GM19099 (cell line): ENCODE results near the gene MTHFD1.

Experiments used
- POLR2A ChIP-seq: IDR thresholded peaks from 3 replicates; pipeline ENCODE4 v1.6.1; 2011; ENCODE audit warnings: low read depth; ENCODE audit not compliant: insufficient read length; ENCODE audit errors: extremely low read depth

Gene MTHFD1

DNA sequence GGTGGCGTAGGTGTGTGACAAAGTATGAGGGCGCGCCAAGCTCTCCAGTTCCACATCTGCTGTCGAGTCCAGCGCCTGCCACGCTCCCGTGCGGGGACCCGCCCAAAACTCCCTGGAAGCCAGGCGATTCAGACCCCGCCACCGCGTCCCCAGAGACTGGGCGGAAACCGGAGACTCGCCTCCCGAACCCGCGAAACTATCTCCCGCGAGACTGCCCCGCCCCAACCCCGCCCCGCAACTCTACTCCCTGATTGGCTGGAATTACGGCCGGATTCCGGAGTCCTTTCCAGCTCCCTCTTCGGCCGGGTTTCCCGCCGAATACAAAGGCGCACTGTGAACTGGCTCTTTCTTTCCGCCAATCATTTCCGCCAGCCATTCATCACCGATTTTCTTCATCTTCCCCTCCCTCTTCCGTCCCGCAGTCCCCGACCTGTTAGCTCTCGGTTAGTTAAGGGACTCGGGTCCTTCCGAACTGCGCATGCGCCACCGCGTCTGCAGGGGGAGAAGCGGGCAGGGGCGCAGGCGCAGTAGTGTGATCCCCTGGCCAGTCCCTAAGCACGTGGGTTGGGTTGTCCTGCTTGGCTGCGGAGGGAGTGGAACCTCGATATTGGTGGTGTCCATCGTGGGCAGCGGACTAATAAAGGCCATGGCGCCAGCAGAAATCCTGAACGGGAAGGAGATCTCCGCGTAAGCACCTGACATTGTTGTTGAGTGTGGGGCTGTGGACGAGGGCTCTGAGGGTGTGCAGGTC, at the start of gene MTHFD1:
MTHFD1 (plus strand) TSS at position 572 of the 751 bp plus-strand sequence; CDS start at position 647, 75 bp downstream.
- TF ChIP-seq POLR2A: peak; percentile 80

DNA sequence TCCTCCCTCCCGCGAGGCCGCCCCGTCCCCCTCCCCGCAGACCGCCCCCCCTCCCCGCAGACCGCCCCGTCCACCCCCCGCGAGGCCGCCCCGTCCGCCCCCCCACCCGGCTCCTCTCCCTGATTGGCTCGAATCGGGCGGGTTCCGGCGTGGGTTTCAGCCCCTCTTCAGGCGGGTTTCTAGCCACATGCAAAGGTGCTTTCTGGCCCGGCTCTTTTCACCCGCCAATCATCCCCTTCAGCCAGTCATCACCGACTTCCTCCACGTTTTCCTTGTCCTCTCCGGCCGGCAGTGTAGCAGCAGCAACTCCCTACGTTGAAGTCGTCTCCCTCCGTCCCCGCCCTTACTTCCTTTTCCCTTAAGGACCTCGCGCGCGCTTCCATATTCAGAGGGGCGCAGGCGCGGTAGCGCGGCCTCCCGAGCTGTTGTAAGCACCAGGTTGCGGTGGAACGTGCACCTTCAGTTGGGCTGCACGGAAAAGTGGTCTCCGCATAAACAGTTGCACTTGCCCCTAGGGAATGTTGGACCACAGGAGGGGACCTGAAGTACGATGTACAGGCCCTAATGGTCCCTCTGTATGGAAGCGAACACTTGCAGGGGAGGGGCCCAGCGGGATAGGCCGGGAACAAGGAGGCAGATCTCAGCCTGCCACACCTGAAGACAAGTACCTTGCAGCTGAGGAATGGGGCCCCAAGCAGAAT, 49.4 kb upstream of the MTHFD1 start:
- TF ChIP-seq POLR2A: peak; percentile 71

DNA sequence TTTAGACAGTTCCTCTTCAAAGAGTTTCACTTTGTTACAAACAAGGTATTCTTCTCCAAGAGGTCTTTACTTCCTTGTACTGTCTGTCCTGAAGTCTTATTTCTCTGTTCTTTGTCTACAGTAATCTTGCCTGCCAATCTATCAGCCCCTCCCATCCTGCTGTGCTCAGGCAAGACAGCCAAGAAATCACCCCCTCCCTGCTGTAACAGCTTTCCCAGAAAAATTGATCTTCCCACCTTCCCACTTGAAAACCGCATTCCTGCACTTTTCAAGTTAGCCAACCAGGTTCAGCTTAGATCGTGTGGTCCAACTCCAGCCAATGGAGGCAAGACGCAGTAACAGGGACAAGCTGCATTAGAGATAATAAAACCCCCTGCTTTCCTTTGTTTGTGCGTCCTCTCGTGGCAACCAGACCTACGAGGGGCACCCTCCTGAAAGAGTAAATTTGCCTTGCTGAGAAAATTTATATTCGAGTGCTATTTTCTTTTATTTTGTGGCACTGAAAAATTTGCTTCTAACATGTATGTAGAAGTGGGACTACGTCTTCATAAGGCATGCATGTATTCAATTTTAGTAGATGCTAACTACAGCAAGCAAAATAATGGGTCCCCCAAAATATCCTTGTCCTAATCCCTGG, 47.5 kb upstream of the MTHFD1 start:
- no peak for TF ChIP-seq POLR2A

DNA sequence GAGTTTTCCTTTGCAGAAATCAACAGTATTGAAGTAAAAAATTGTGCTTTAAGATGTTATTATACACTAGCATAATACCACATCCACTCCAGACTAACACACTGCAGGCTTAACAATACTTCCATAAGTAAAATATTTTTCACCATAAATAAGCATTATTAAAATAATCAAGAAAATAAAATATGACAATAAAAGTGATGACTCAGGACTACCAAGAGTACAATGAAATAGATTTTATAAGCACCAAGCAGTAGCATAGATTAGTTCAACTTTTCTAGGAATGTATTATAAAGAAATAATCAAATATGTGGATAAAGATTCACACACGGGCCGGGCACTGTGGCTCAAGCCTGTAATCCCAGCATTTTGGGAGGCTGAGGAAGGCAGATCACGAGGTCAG, 40.4 kb upstream of the MTHFD1 start:
- no peak for TF ChIP-seq POLR2A

DNA sequence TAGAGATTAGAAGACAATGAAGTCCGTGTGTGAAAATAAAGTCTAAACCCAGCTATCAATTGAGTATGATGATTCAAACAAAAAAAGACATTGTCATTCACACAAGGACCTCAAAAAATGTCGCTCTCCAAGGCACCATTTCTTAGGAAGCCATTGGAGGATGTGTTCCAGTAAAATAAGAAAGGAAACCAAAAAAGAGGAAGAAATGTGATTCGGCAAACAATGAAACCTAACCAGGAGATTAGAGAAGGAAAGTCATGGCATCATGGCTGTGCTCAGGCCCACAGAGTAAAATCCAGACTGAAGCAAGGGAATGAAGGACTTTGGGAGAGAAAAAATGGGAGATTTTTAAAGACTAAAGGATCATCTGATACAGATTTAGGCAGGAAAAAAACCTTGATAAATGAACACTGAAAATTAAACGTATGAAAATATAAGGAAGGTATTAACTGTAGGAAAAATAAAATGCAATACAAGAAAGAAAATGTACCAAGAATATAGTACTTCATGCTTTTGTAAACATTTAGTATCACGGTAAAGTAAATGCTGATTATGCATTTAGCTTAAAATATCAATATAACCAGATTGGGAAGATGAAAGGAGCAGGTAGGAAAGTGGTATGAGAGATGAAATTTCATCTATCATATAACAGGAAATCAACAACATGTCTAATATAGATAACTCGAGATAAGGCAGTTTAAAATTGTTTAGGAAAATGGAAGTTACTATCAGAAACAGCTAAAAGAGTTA, 38.2 kb upstream of the MTHFD1 start:
- TF ChIP-seq POLR2A: no peak

DNA sequence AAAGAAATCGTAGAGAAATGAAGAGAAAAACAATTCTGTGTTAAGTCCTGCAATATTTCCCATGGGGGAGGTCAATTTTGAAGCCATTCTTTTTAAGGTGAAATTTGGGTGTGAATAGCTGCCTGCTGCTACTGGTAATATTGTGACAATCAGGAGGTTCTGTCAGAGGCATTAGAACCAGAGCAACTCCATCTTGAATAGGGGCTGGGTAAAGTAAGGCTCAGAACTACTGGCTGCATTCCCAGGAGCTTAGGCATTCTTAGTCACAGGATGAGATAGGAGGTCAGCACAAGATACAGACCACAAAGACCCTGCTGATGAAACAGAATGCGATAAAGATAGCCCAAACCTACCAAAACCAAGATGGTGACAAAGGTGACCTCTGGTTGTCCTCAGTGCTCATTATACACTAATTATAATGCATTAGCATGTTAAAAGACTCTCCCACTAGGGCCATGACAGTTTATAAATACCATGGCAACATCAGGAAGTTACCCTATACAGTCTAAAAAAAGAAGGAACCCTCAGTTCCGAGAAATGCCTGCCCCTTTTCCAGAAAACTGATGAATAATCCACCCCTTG, 24.8 kb upstream of the MTHFD1 start:
- no peak for TF ChIP-seq POLR2A

DNA sequence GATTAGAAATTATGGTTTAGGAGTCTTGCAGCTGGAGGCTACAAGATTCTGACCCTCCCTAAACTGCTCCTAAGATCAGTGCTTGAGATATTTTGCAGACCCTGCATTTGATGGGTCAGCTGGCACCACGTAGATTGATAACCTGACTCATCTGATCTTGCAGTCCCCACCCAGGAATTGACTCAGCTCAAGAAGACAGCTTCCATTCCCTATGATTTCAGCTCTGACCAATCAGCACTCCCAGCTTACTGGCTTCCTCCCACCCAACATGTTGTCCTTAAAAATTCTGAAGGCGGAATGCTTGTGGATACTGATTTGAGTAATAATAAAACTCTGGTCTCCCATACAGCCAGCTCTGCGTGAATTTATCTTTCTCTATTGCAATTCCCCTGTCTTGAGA, 23.2 kb upstream of the MTHFD1 start:
- no peak for TF ChIP-seq POLR2A

DNA sequence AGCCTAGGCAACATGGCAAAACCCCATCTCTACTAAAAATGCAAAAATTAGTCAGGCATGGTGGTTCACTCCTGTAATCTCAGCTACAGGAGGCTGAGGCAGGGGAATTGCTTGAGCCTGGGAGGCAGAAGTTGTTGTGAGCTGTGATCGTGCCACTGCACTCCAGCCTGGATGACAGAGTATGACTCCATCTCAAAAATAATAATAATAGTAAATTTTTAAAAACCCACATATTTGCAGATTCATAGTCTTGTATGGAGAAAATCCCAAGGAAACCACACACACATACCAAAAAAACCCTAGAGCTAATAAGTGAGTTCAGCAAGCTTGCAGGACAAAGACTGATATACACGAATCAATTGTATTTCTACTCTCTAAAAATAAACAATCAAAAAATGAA, 19.0 kb upstream of the MTHFD1 start:
- TF ChIP-seq POLR2A: no peak

DNA sequence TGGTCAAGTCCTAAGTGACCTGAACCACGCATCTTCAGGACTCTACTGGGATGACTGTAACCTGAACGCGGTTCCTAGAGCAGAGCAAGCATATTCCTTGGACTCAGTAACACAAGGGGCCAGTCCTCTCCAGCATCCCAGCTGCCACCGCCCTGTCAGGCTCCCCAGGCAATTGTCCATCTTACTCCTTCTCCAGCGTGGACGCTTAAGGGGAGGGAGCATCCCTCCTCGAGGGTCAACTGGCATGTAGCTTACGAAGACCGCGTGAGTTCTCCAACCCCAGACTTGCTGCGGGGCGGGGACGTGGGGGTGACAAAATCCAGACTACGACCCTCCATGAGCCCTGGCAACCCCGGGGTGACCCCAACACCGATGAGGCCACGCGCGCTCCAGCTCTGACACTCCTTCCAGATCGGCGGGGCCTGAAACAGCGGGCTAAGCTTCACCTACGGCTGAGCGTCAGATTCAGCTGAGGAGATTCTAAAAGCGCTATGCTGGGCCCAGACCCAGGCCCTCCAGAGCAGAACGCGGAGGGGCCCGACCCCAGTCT, 846 bp upstream of the MTHFD1 start:
- TF ChIP-seq POLR2A: no peak

DNA sequence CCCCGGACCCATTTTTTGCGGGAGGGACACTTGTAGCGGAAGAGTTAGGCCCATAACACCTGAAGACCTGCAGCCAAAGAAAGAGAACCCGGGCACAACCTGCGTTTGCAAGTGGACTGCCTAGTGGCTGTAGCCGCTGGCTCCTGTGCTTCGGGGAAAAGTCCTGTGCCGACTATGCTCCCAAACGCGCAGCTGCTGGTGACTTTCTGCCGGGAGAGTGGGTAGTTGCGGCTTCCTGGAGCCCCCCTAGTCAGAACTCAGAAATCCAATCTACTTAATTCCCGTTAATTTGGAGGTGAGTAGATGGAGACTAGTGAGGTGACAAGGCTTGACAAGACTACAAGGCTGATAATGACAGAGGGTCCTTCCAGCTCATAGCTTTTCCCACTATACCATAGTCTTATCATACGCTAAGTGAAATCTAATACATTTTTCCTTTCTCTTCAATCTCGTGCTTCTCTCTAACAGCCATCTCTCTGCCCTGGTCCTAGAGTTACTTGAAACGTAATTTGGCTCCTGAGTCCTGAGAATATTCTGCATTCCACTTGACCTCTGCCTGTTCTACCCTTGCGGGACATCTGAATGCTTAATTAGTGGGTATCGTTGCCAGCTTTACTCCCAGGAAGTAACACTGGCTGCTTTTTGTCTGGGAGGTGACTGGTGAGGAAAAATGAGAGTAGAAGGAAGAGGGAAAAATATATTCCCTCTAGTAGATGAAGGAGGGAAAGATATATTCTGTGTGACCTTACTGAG, 556 bp downstream of the MTHFD1 start:
- no peak for TF ChIP-seq POLR2A

DNA sequence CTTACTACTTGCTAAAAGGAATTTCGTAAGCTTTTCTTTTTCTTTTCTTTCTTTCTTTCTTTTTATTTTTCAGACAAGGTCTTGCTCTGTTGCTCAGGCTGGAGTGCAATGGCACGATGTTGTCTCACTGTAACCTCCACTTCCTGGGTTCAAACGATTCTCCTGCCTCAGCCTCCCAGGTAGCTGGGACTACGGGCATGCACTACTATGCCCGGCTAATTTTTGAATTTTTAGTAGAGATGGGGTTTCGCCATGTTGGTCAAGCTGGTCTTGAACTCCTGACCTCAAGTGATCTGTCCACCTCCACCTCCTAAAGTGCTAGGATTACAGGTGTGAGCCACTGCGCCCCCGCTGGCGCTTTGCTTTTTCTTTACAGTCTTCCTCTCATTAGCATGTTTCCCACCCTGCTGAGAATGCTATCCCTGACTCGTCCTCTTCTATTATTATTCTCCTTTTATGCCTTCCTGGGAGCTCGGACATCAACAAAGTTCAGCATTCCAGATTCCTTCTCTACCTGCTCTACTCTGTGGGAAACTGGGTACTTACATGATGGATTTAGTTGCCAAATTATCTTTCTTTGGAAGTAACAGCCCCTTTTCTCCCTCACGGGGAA, 3.1 kb downstream of the MTHFD1 start:
- no peak for TF ChIP-seq POLR2A

DNA sequence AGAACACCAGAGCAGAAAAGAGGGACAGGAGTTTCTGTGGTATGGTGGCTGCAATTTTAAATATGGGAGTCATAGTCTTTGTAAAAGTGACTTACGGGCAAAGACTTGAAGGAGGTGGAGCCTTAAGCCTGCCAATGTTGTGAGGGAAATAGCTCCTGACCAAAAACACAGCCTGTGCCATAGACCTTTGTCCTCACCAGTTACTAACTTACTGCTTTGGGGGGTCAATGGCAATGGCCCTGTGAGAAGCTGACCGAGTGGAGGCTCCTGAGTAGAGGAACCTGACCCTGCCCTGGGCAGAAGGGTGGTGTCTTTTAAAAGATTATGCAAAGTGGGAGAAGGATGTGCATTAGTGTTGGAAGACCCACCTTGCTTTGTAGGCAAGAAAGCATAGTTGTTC, 3.8 kb downstream of the MTHFD1 start:
- no peak for TF ChIP-seq POLR2A

DNA sequence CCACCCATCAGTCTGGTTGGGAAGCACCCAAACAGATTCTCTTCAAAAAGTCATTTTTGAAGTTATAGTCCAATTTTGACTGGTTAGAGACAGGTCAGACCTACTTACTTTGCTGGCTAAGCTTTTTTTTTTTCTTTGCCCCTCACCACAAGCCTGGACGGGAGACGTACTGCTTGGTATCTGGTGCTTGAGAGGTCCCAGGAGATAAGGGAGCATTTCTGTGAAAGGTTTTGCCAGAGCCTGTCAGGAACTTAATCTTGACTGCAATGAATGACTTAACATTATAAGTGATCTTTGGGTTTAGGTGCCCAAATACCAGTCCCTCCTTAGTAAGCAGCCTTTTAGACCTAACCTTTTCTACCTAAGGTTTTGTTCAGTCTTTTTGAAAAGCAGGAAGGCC, 6.3 kb downstream of the MTHFD1 start:
- TF ChIP-seq POLR2A: no peak

DNA sequence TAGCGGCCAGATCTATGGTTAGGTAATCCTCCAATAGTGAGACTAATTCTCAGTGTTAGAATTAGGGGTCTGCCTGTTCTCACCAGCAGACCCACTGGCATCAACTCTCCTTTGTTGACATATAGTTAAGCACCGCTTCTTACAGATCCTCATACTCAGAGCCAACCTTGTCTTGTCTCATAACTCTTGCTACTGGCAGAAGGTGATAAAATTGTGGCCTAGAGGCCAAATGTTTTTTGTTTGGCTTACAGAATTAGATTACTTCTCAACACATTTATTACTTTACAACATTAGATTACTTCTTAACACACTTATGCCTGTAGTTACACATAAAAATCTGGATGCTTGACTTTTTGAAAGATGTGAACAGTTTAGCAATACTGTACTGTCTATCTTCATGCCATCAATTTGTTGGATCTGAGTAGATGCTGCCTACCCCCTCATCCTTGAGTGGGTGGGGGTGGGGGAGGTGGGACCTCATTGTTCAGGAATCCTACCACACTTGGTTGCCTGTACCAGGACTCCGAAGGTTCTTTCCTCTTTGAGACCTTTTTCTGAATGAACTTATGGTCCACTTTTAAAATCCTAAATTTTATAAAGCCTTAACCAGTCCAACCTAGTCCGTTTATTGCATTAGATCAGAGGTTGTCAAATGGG, 7.0 kb downstream of the MTHFD1 start:
- TF ChIP-seq POLR2A: no peak
